BLaER1 treated with 17β-estradiol and CSF1 and Interleukin-3, amounts not matched to agents 10 nM and 100 nM (cell line): ENCODE results near the gene ARHGEF25.
"Not testable (repeated sequence)": the region's sequence is repeated elsewhere in the genome, so short reads cannot be mapped to it uniquely, and the experiment has no call there.

Source experiments
- H3K27ac ChIP-seq, 11 experiments: shearing (Covaris generic); formaldehyde crosslinking; 2 replicates each; pipeline ENCODE4 v1.8.1; 2022
- H3K27me3 ChIP-seq, 11 experiments: shearing (Covaris generic); formaldehyde crosslinking; 2 replicates each; pipeline ENCODE4 v1.8.1; 2022
- H3K36me3 ChIP-seq, 11 experiments: shearing (Covaris generic); formaldehyde crosslinking; 2 replicates each; pipeline ENCODE4 v1.8.1; 2022
- H3K4me1 ChIP-seq, 10 experiments: shearing (Covaris generic); formaldehyde crosslinking; 2 replicates each; pipeline ENCODE4 v1.8.1; 2022
- H3K4me2 ChIP-seq, 11 experiments: shearing (Covaris generic); formaldehyde crosslinking; 2 replicates each; pipeline ENCODE4 v1.8.1; 2022
- H3K4me3 ChIP-seq, 10 experiments: shearing (Covaris generic); formaldehyde crosslinking; 2 replicates each; pipeline ENCODE4 v1.8.1; 2022
- H3K9ac ChIP-seq, 11 experiments: shearing (Covaris generic); formaldehyde crosslinking; 2 replicates each; pipeline ENCODE4 v1.8.1; 2022
- H3K9me3 ChIP-seq, 11 experiments: shearing (Covaris generic); formaldehyde crosslinking; replicated peaks in 1 of 11; 2 replicates each; pipeline ENCODE4 v1.8.1; 2022
- H4K20me1 ChIP-seq, 11 experiments: shearing (Covaris generic); formaldehyde crosslinking; 2 replicates each; pipeline ENCODE4 v1.8.1; 2022
- Cebpa-rat ChIP-seq, 11 experiments: shearing (Covaris generic); IDR thresholded peaks; 2 replicates each; pipeline ENCODE4 v1.8.1; 2022

Gene ARHGEF25

DNA sequence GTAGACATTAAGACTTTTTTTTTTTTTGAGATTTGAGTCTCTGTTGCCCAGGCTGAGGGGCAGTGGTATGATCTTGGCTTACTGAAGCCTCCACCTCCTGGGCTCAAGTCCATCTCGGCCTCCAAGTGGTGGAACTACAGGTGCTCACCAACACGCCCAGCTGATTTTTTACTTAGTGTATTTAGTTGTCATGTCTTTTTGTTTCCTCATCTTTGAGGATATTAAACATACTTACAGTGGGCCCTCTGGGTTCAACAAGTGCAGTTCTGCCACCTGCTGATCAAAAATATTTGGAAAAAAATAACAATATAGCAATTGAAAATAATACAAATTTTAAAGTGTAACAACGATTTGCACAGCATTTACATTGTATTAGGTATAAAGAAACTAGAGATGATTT lies 26.1 kb downstream of the ARHGEF25 start:
- Histone ChIP-seq H3K4me2 (no peak overlapping the region), H3K4me1 (peaks cover 0 to 7% (median 1%) of the 10 kb centered on the region in 10 experiments; a peak in 8 of 20 replicates), H3K27ac (no peak overlapping the region), H3K9ac (no peak overlapping the region), H3K27me3 (peaks cover 18 to 21% (median 19%) of the 10 kb centered on the region in 11 experiments), H3K4me3 (no peak overlapping the region), H4K20me1 (no peaks in the 10 kb centered on the region), H3K36me3 (no peaks in the 10 kb centered on the region), H3K9me3 (peaks cover 0 to 7% (median 0%) of the 10 kb centered on the region in 11 experiments; a peak in 3 of 22 replicates)
- no peak for TF ChIP-seq Cebpa-rat (IDR thresholded peaks at IDR 0.05)

DNA sequence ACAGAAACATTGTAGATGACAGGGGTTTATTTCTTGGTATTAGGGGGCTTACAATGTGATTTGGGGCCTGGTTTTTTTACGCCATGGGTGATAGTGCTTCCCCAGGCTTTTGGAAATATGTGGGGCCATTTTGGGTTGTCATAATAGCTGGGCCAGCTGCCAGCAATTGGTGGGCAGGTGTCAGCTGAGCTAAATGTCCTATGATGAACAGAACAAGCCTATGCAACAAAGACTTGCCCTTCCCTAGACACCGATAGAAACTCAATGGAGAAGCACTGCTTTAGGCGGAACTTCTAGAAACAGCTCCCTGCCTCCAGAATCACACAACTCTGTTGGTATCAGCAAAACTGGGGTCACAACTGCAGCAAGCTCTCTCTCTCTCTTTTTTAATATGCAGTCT lies 26.9 kb downstream of the ARHGEF25 start:
- no peak for TF ChIP-seq Cebpa-rat (IDR thresholded peaks at IDR 0.05)

DNA sequence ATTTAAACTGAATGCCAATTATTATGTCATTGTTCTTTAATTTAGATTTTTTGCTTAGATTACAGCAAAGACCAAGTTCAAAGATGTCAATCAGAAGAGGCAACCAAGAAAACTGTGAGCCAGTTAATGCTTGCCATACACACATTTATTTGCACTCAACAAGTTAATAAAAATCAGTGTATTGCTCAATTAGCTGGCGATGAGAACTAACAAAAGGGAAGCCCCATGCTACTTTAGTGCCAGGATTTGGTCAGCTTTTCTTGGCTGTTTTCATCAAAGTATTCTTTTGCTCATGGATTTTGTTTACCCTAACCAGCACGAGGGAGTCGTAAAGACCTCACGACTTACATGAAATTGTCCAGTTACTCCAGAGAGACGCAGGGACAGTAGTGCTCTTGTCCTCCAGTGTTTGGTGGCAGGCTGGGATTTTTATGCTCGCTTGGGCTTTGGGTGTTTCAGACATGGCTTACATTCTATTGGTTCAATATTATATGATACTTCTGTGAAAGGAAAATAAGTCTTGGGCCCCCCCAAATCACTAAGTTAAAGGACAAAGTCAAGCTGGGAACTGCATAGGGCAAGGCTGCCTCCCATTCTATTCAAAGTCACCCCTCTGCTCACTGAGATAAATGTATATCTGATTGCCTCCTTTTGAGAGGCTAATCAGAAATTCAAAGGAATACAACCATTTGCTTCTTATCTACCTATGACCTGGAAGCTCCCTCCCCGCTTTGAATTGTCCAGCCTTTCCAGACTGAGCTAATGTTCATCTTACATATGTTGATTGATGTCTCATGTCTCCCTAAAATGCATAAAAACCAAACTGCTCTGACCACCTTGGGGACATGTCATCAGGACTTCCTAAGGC lies 29.2 kb downstream of the ARHGEF25 start:
- Histone ChIP-seq H3K9me3 (peaks cover 22 to 33% (median 25%) of the 10 kb centered on the region in 11 experiments), H3K9ac (no peak overlapping the region), H3K4me3 (no peak overlapping the region), H3K27ac (no peak overlapping the region), H3K4me1 (no peaks in the 10 kb centered on the region), H3K27me3 (no peaks in the 10 kb centered on the region), H3K36me3 (no peaks in the 10 kb centered on the region; a peak in 1 of 22 replicates), H4K20me1 (no peaks in the 10 kb centered on the region), H3K4me2 (no peak overlapping the region)
- TF ChIP-seq Cebpa-rat (IDR thresholded peaks at IDR 0.05), result no peak

More for the DNA sequence above, 26.9 kb downstream of the ARHGEF25 start:
- Histone ChIP-seq H4K20me1 (no peaks in the 10 kb centered on the region), H3K36me3 (no peaks in the 10 kb centered on the region), H3K4me3 (no peak overlapping the region), H3K4me1 (peaks cover 0 to 6% (median 0%) of the 10 kb centered on the region in 10 experiments; a peak in 3 of 20 replicates), H3K9me3 (peaks cover 0 to 10% (median 5%) of the 10 kb centered on the region in 11 experiments; a peak in 11 of 22 replicates), H3K27ac (no peak overlapping the region), H3K4me2 (no peak overlapping the region), H3K27me3 (peaks cover 10 to 14% (median 12%) of the 10 kb centered on the region in 11 experiments), H3K9ac (no peak overlapping the region)

DNA sequence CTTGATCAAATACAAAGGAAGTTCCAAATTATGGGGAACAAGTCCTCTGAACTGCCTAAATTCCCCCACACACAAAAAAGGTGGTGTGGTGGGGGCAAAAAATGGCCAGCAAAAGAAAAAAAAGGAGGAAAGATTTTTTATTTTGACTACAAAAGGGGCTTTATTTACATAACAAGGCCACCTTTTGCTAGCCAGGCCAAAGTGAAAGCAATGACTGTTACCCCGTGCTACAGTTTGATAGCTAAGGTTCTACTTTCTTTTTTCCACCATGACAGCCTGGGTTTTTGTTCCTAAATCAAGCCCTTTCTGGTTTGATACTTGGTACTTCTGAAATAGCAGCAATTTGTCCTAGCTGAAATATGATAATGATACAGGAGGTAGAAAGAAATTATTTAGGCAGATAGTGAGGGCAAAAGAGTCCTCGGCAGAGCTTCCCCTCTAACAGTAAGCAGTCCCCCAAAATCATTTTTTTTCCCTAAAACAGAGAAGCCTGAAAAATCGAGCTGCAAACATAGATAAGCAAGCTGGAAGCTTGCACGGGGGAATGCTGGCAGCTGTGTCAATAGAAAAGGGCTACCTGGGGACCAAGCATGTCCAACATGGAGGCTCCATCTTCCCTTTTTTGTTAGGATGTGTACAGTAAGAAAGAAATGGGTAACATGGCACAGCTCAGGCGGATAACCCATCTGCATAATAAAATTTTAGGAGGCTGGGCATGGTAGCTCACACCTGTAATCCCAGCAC lies 30.6 kb downstream of the ARHGEF25 start:
- H4K20me1 ChIP-seq, result no peaks in the 10 kb centered on the region
- no peaks in the 10 kb centered on the region; a peak in 1 of 22 replicates for H3K36me3 ChIP-seq
- TF ChIP-seq Cebpa-rat (IDR thresholded peaks at IDR 0.05), result no peak
- no peak overlapping the region for H3K27ac ChIP-seq
- no peak overlapping the region for H3K4me2 ChIP-seq
- H3K27me3 ChIP-seq, result no peaks in the 10 kb centered on the region
- H3K9me3 ChIP-seq, result peaks cover 35 to 46% (median 37%) of the 10 kb centered on the region in 11 experiments
- no peak overlapping the region for H3K9ac ChIP-seq
- no peak overlapping the region for H3K4me3 ChIP-seq
- no peaks in the 10 kb centered on the region for H3K4me1 ChIP-seq

DNA sequence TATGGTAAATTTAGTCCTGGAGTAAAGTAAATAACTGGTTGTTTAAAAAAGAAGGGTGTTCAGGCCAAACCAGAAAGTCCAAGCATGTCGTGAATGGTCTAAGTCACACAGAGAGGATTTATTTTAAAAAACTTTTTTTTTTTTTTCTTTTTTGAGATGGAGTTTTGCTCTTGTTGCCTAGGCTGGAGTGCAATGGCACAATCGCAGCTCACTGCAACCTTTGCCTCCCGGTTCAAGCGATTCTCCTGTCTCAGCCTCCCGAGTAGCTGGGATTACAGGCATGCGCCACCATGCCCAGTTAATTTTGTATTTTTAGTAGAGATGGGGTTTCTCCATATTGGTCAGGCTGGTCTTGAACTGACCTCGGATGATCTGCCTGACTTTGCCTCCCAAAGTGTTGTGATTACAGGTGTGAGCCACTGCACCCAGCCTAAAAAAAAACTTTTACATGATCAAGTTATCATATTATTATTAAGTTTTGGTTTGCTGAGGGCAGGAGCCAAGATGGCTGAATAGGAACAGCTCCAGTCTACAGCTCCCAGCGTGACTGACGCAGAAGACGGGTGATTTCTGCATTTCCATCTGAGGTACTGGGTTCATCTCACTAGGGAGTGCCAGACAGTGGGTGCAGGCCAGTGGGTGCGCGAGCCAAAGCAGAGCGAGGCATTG lies 34.9 kb downstream of the ARHGEF25 start:
- H3K9ac ChIP-seq, H3K36me3 ChIP-seq, H4K20me1 ChIP-seq, H3K27ac ChIP-seq, H3K27me3 ChIP-seq, H3K4me1 ChIP-seq, H3K4me3 ChIP-seq, H3K4me2 ChIP-seq: not testable (repeated sequence)
- H3K9me3 ChIP-seq, result peaks cover 35 to 46% (median 37%) of the 10 kb centered on the region in 11 experiments

DNA sequence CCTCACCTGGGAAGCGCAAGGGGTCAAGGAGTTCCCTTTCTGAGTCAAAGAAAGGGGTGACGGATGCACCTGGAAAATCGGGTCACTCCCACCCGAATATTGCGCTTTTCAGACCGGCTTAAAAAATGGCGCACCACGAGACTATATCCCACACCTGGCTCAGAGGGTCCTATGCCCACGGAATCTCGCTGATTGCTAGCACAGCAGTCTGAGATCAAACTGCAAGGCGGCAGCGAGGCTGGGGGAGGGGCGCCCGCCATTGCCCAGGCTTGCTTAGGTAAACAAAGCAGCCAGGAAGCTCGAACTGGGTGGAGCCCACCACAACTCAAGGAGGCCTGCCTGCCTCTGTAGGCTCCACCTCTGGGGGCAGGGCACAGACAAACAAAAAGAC lies 35.4 kb downstream of the ARHGEF25 start:
- H3K9ac ChIP-seq, H3K27ac ChIP-seq, H3K27me3 ChIP-seq, H4K20me1 ChIP-seq, H3K4me2 ChIP-seq, H3K4me1 ChIP-seq, H3K4me3 ChIP-seq, H3K36me3 ChIP-seq: not testable (repeated sequence)
- H3K9me3 ChIP-seq, result peaks cover 35 to 46% (median 37%) of the 10 kb centered on the region in 11 experiments

DNA sequence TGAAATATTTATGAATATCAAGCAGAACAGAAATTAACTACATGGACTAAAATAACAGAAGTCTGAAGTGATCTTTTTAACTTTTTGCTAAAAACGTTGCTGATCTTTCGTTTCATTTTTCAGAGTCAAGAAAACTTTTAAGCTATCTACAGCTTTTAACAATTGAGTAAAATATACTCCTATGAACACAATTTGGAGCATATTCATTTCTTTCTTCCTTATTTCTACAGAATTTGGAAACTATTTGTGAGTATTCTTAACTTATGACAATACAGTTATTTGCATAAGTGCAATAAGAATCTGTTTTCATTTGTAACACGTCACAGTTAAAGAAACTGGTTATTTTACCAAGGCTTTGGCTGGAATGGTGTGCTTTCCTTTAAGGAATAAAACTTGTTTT lies 42.8 kb downstream of the ARHGEF25 start:
- no peak overlapping the region for H3K27ac ChIP-seq
- TF ChIP-seq Cebpa-rat (IDR thresholded peaks at IDR 0.05), result no peak
- H3K9me3 ChIP-seq, result peaks cover 39 to 52% (median 45%) of the 10 kb centered on the region in 11 experiments
- H3K36me3 ChIP-seq, result no peaks in the 10 kb centered on the region
- H3K27me3 ChIP-seq, result no peaks in the 10 kb centered on the region
- H4K20me1 ChIP-seq, result no peaks in the 10 kb centered on the region
- no peak overlapping the region for H3K9ac ChIP-seq
- no peak overlapping the region for H3K4me3 ChIP-seq
- no peak overlapping the region for H3K4me2 ChIP-seq
- no peaks in the 10 kb centered on the region for H3K4me1 ChIP-seq

DNA sequence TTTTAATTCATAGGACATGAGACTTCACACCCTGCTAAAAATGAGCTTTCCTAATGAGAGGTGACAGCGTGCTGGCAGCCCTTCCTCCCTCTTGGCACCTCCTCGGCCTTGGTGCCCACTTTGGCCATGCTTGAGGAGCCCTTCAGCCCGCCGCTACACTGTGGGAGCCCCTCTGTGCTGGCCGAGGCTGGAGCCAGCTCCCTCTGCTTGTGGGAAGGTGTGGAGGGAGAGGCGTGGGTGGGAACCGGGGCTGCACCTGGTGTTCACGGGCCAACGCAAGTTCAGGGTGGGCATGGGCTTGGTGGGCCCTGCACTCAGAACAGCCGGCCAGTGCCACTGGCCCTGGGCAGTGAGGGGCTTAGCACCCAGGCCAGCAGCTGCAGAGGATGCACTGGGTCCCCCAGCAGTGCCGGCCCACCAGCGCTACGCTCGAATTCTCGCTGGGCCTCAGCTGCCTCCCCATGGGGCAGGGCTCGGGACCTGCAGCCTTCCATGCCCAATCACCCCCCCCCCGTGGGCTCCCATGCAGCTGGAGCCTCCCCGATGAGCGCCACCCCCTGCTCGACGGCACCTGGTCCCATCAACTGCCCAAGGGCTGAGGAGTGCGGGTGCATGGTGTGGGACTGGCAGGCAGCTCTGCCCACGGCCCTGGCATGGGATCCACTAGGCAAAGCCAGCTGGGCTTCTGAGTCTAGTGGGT lies 44.5 kb downstream of the ARHGEF25 start:
- Histone ChIP-seq H3K9me3 (peaks cover 56 to 68% (median 61%) of the 10 kb centered on the region in 11 experiments), H3K27ac (no peak overlapping the region), H3K36me3 (no peaks in the 10 kb centered on the region), H3K4me3 (no peak overlapping the region), H3K9ac (no peak overlapping the region), H4K20me1 (no peaks in the 10 kb centered on the region), H3K27me3 (no peaks in the 10 kb centered on the region), H3K4me1 (no peaks in the 10 kb centered on the region), H3K4me2 (no peak overlapping the region)
- TF ChIP-seq Cebpa-rat (IDR thresholded peaks at IDR 0.05), result no peak

DNA sequence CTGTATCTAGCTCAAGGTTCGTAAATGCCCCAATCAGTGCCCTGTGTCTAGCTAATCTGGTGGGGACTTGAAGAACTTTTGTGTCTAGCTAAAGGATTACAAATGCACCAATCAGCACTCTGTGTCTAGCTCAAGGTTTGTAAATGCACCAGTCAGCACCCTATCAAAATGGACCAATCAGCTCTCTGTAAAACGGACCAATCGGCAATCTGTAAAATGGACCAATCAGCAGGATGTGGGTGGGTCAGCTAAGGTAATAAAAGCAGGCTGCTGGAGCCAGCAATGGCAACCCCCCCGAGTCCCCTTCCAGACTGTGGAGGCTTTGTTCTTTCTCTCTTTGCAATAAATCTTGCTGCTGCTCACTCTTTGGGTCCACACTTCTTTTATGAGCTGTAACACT lies 45.2 kb downstream of the ARHGEF25 start:
- H3K27ac ChIP-seq, H3K36me3 ChIP-seq, H3K4me3 ChIP-seq, H3K9ac ChIP-seq, H3K27me3 ChIP-seq, H3K4me2 ChIP-seq, H4K20me1 ChIP-seq, H3K4me1 ChIP-seq: not testable (repeated sequence)
- peaks cover 63 to 76% (median 68%) of the 10 kb centered on the region in 11 experiments for H3K9me3 ChIP-seq
